Measurements from ENCODE around the gene VIPR1. TPM values are rescaled to one million over a fixed set of nuclear protein-coding genes. Genes with fewer than 3 reads are reported as not detected.
"Not testable (repeated sequence)": the region's sequence is repeated elsewhere in the genome, so short reads cannot be mapped to it uniquely, and the experiment has no call there.

VIPR1 gene
- total RNA-seq, 1 experiment from 2014 or later = not detected

GRCh38 chr3:42531470-42531869 lies 29.0 kb downstream of the VIPR1 start:
- no peak for DNase-seq (ENCODE audit: low read depth)

DNA sequence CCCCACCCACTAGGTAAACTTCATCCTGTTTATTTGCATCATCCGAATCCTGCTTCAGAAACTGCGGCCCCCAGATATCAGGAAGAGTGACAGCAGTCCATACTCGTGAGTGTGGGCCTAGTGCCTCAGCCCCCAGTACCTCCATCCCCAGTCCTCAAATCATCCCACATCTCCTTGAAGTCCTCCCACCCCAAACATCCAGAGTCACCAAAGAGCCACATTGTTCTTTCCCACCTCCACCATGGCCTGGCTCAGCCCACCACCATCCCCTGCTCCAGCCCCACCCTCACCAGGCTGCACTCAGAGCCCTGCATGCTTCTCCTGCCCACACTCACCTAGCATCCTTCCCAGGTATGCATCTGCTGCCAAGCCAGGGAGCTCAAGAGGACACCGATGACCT lies 29.8 kb downstream of the VIPR1 start:
- no peak for DNase-seq (ENCODE audit: low read depth)

GRCh38 chr3:42533161-42533897 lies 30.9 kb downstream of the VIPR1 start:
- no peak for DNase-seq (ENCODE audit: low read depth)

DNA sequence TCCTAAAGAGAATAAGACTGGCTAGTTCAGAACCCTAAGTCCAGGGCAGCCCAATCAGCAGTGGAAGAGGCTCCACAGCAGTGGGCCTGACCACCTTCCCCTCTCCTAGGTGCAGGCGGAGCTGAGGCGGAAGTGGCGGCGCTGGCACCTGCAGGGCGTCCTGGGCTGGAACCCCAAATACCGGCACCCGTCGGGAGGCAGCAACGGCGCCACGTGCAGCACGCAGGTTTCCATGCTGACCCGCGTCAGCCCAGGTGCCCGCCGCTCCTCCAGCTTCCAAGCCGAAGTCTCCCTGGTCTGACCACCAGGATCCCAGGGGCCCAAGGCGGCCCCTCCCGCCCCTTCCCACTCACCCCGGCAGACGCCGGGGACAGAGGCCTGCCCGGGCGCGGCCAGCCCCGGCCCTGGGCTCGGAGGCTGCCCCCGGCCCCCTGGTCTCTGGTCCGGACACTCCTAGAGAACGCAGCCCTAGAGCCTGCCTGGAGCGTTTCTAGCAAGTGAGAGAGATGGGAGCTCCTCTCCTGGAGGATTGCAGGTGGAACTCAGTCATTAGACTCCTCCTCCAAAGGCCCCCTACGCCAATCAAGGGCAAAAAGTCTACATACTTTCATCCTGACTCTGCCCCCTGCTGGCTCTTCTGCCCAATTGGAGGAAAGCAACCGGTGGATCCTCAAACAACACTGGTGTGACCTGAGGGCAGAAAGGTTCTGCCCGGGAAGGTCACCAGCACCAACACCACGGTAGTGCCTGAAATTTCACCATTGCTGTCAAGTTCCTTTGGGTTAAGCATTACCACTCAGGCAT lies 33.7 kb downstream of the VIPR1 start:
- peak; percentile 20 for DNase-seq (ENCODE audit: low read depth)

DNA sequence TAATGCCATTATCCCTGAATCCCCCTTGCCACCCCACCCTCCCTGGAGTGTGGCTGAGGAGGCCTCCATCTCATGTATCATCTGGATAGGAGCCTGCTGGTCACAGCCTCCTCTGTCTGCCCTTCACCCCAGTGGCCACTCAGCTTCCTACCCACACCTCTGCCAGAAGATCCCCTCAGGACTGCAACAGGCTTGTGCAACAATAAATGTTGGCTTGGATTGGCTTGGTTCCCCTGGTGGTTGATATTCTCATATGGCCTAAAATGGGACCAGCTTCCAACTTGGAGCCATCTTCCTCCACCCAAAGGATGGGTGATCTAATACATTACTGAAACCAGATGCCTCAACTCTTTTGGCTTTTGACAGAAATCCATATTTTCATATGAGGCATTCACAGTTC lies 34.9 kb downstream of the VIPR1 start:
- no peak for DNase-seq (ENCODE audit: low read depth)

DNA sequence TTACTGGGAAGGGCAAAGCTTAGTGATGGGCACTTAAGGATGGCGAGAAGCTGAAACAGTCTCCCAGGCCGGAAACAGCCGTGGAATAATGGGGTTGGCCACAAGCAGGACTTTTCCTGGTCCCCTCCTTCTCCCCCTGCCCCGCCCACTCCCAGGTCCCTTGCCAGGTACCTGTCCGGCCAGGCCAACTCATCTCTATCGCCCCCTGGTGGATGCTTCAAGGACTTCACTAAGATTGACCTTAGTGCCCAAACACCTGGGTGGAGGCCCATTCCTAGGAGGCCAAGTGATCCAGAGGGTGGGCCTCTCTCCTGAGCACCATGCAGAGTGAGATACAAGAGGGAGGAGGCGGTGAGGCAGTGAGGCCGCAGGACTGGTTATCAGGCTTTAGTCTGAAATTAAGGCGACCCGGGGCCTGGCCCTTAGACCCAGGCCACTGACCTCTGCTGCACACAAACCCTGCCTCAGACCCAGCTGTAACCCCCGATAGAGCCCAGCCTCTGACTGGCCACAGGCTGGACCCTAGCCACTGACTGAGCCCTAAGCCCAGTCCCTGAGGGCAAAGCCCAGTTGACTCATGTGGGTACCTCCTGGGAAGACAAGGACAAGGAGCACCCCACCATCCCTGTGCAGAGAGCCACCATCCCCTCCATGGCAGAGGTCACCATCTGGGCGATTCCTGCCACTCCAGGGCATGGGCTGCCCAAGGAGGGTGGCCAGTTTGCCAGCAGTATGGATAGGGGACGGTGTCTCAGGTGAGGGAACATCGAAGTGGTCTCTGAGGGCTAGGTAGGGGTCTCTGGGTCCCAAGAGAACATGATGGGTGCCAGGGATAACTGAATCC lies 37.6 kb downstream of the VIPR1 start:
- DNase-seq (ENCODE audit: low read depth) = no peak

GRCh38 chr3:42541079-42541478 lies 38.6 kb downstream of the VIPR1 start:
- no peak for DNase-seq (ENCODE audit: low read depth)

- DNase-seq (ENCODE audit: low read depth) = no peak
Measured at GRCh38 chr3:42544492-42545283, 42.2 kb downstream of the VIPR1 start.

DNA sequence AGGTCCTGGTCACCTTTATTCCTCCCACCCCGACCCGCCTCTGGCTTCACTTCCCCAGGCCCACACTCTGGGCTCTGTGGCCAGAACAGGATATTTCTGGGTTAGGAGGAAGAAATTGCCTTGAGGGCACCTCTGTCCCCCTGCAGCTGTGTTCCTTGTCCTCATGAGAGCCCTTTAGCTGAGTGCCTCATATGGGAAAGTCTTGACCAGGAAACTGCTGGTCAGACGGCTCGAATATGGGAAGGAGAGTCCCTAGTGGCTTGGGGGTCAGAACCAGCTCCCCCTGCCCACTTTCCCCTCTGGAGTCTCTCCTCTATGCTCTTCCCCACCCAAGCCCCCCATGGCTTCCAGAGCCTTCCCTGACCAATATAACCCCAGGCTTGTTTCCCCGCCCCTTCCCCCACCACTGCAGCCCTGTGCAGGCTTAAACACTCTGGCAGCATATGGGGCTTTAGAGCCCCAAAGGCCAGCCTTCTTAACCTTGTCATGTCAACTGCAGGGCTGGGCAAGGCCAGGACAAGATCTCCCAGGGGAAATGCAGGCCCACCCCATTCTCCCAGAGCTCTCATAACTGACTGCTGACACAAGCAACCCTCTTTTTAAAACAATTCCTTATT lies 42.9 kb downstream of the VIPR1 start:
- no peak for DNase-seq (ENCODE audit: low read depth)

GRCh38 chr3:42546691-42547213 lies 44.3 kb downstream of the VIPR1 start:
- DNase-seq (ENCODE audit: low read depth) = no peak

DNA sequence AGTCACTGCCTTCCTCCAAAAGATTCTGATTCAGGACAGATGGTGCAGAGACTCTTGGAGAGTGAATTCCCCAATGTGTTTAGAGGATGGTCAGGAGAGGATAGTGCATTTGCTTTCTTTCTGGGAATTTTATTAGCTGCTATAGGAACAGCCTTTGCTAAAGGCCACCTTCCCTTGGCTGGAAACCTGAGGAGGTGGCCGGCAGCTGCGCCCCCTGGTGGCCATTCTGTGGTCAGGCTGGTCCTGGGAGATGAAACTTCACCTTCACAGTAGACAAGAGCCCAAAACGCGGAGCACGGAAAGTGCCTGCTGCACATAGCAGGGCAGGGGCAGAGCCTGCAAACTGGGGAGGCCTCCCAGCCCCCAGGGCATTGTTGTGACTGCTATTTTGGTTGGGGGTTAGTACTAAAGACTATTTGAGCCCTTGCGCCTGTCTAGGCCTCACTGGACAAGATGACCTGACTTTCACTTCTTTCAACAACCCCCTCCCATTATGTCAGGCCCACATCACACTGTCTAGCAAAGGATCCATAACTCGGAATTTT lies 45.0 kb downstream of the VIPR1 start:
- peak; percentile 56 for DNase-seq (ENCODE audit: low read depth)

DNA sequence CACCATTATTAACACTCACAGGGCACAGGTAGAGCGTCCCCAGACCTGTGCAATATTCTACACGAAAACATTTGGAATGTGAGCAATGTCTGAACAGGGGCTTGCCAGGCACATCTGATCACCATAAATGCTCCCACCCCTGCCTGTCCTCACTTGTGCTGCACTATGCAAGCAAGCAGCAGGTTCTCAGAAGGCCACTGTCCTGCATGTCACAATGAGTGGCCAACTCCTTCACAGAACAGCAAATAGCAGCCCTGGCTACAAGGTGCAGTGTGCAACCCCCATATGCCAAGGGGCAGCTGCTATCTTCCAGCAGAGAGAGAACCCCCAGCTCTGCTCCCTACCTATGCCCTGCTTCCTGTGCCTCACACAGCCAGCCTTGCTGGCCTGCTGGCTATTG lies 46.7 kb downstream of the VIPR1 start:
- no peak for DNase-seq (ENCODE audit: low read depth)

- no peak for DNase-seq (ENCODE audit: low read depth)
Measured at GRCh38 chr3:42550250-42550649, 47.8 kb downstream of the VIPR1 start.

DNA sequence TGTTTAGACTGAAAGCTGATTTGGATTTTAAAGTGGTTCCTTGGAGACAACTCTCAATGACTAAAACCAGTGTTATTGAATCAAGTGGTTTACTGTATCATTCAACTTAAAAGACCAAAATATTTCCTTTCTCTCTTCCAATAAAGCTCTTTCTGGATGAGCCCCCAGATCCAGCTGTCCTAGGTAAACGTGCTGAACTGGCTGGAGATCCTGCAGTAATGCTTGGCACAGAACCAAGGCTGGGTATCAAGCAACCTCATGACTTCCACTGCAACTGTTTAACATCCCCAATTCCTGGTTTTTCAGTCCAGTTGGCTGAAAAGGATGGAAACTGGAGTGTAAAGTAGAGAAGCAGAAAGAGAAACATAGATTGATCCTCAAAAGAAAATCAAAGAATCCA lies 50.4 kb downstream of the VIPR1 start:
- no peak for DNase-seq (ENCODE audit: low read depth)

GRCh38 chr3:42556089-42556632 lies 53.7 kb downstream of the VIPR1 start:
- DNase-seq (ENCODE audit: low read depth) = no peak

DNA sequence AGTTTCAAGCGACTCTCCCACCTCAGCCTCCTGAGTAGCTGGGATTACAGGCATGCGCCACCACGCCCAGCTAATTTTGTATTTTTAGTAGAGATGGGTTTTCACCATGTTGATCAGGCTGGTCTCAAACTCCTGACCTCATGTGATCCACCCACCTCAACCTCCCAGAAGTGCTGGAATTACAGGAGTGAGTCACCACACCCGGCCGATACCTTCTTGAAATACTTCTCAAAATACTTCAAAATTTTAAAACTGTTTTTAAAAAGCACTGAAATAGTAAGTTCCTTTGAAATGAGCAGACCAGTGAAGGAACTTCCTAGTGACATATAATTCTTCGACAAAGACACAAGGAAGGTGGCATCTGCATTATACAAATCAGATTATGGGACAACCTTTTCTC lies 54.4 kb downstream of the VIPR1 start:
- not testable (repeated sequence) for DNase-seq (ENCODE audit: low read depth)

DNA sequence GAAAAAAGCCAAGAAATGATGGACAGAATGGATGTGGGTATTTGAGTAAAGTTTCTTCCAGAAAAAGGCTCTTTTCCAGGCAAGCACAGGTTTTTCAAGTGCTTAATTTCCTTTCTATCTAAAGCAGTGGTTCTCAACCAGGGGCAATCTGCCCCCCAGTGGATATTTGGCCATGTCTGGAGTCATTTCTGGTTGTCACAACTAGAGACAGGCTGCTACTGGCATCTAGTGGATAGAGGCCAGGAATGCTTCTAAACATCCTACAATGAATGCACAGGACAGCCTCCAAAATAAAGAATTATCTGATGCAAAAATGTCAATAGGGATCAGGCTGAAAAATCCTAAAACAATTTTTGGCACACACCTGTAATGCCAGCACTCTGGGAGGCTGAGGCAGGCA lies 55.4 kb downstream of the VIPR1 start:
- peak; percentile 32 for DNase-seq (ENCODE audit: low read depth)

GRCh38 chr3:42562047-42562907 lies 59.8 kb downstream of the VIPR1 start:
- no peak for DNase-seq (ENCODE audit: low read depth)

Data from HT1080 (cell line).